Stimulated activated CD8-positive, alpha-beta memory T cell treated with anti-CD3 and anti-CD28 coated beads, Interleukin-15, amount 100 ng/mL, for 4 hours (primary cell): ENCODE measurements around the gene ACACB.

Experiments used
- DNase-seq, 2 donors: peaks; one replicate each; pipeline ENCODE4 v3.0.0-alpha.2; 2020; ENCODE audit warnings: low read depth in 2 of 2

Gene ACACB

DNA sequence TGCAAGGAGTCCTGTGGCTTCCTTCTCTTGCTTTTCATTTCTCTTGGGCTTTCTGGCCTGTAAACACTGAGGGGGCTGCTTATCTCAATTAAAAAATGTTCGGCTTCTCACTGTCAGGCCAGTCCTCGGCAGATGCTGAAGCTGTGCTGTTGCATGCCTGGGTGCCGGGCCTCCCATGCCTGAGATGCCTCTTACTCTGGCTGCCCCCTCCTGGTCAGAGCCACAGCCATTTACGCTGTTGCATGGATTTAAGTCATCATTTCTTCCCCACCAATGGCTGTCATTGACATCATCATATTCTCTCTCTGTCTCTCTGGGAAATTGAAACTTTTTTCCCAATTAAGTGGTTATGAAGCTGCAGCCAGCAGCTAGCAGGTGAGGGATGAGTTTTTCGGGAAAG lies 139.0 kb downstream of the ACACB start:
- DNase-seq: no peak

DNA sequence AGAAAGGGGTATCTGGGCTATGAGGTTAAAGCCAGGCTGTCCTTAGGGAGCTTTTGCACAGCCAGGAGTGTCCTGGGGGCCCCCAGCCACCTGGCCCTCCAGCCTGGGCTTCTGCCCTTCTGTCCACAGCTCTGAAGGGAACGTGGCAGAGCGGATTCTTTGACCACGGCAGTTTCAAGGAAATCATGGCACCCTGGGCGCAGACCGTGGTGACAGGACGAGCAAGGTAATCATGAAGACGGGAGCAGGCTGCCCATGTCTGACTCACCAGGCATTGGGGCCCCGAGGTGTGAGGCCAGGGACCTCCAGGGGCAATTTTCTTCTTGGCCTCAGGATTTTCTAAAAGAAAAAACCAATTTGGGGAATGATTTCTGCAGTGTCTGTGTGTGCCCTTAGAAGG lies 139.6 kb downstream of the ACACB start:
- DNase-seq: no peak

GRCh38 chr12:109258201-109258600 lies 141.8 kb downstream of the ACACB start:
- no peak for DNase-seq

GRCh38 chr12:109258607-109259544 lies 142.5 kb downstream of the ACACB start:
- DNase-seq: no peak

- DNase-seq: no peak
Observed at GRCh38 chr12:109259545-109259895, 143.1 kb downstream of the ACACB start.

GRCh38 chr12:109261087-109261486 lies 144.7 kb downstream of the ACACB start:
- DNase-seq: no peak

- DNase-seq: no peak
Observed at GRCh38 chr12:109261939-109262338, 145.6 kb downstream of the ACACB start.

DNA sequence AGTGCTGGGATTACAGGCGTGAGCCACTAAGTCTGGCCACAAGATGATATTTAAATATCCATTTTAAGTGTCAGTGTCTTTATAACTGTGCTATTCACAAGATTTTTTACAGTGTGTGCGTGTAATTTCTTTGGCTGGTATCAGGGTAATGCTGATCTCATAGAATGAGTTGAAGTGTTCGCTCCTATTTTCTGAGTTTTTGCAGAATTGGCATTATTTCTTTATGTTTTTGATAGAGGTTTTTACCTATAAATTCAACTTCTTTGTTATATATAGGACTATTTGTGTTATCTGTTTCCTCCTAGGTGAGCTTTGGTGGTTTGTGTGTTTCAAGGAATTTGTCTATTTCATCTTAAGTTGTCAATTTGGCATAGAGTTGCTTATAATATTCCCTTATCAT lies 147.1 kb downstream of the ACACB start:
- DNase-seq: no peak

DNA sequence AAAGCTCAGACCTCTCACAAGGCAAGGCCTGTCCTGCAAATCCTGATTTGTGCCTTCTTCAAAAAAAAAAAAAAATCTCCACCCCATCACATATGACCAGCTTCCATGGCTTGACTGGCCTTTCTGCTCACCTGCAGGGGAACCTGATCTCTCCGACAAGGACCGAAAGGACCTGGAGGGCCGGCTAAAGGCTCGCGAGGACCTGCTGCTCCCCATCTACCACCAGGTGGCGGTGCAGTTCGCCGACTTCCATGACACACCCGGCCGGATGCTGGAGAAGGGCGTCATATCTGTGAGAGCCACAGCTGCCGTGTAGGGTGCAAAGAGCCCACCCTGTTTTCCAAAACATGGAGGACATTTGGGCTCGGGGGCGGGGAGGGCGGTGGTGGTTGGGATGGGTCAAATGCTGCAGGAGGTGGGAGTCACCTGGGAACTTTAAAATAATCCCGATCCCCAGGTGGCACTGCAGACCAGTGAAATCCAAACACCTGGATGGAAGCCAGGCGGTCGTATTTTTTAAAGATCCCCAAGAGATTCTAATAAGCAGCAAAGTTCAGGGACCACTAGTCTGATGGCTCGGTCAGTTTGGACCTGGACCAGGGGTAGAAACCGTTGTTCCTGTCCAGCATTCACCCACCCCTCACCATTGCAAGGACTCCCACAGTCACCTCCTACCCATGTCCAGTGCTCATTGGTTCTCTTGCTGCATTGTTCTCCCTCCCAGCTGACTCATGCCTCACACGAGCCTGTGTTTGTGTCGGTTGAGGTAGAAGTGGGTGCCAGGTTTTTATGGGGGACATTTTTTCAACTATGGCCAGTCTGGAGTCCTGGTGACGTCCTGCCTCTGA lies 147.9 kb downstream of the ACACB start:
- DNase-seq: peak in 1 of 2 donors; percentile 5

GRCh38 chr12:109264943-109265650 lies 148.7 kb downstream of the ACACB start:
- no peak for DNase-seq

GRCh38 chr12:109266106-109266879 lies 149.9 kb downstream of the ACACB start:
- no peak for DNase-seq

DNA sequence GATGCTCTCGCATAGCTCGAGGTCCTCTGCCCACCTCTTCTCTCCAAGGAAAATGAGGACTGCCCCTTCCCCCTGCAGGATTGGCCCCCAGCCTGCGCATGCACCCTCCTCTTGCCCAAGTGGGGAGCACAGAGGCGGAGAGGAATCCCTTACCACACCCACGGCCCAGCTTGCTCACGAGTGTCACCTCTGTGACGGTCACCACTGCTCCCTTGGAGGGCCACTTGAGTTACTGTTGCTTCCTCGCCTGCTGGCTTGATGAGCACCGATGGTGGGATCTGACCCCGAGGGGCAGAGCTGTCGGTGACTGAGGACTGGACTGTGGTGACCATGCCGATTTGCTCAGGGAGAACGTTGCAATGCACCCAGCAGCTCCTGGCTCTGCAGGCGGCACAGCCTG lies 151.0 kb downstream of the ACACB start:
- no peak for DNase-seq

GRCh38 chr12:109268896-109269295 lies 152.5 kb downstream of the ACACB start:
- no peak for DNase-seq

DNA sequence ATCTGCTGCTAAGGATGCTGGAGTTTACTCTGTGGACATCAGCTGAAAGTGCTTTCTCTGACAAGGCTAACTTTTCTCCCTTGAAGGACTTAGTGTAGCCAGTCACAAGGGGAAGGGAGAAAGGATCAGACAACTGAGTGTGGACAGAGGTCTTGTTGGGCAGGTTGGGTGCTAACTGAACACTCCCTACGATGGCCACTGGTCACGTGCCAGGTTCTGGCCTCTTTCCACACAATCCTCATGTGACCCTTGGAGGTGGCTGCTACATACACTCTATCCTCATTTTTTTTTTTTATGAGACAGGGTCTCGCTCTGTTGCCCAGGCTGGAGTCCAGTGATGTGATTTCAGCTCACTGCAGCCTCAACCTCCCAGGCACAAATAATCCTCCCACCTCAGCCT lies 153.0 kb downstream of the ACACB start:
- no peak for DNase-seq

GRCh38 chr12:109270494-109270893 lies 154.1 kb downstream of the ACACB start:
- no peak for DNase-seq

DNA sequence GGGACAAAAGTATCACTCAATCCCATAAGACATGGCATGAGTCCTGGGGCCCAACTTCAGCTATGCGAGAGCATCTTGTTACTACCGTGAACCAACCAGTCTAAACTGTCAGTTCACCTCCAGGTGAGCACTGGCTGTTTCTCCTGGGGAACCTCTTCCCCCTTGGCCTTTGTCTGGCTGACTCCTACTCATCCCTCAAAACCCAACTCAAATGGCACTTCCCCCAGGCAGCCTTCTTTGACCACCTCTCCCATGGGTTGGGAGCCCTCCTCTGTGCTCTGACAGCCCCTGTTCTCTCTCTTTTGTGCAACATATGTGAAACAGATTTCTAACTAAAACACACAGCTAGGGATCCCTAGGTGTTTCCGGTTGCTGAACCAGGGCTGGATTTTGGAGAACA lies 155.0 kb downstream of the ACACB start:
- no peak for DNase-seq

GRCh38 chr12:109273354-109273753 lies 157.0 kb downstream of the ACACB start:
- DNase-seq: no peak

DNA sequence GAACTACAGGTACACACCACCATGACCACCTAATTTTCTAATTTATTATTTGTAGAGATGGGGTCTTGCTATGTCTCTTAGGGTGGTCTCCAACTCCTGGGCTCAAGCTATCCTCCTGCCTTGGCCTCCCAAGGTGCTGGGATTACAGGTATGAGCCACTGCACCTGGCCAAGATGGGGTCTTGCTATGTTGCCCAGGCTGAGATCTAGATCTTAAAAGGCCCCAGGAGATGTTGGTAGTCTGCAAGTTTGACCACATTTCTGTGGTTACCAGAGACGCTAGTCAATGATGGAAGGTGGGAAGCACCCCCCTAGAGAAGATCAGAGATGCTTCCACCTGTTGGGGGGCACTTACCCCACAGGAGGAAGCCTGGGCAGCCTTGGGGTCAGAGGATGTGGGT lies 158.0 kb downstream of the ACACB start:
- no peak for DNase-seq

DNA sequence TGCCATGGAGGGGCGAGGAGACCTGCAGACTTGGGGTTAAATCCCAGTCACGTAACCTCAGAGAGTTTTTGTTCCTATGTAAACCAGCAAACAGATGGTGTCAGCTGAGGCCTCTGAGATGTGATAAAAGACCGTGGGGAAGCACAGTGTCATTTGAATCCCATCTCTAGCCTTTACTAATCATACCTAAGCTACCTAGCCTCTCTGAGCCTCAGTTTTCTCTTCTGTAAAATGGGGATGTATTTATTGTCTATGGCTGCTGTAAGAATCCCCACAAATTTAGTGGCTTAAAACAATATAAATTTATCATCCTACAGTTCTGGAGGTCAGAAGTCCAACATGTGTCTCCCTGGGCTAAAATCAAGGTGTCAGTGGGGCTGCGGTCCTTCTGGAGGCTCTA lies 158.8 kb downstream of the ACACB start:
- DNase-seq: no peak

DNA sequence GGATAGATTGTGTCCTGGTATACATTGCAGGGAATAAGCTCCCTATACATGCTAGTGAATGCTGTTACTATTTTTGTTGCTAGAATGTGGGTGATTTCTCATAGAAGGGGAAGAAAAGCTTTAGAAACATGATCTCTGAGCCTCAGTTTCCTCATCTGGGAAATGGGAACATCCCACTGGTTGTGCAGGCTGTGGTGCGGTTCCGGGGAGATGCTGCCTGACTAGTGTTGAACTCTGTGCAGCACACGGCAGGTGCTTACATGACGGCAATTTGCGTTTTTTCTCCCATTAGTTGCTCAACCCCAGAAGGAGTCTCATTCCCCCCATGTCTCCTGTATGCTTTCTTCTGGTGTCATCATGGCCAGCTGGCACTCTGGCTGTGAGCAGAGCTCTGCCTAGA lies 159.8 kb downstream of the ACACB start:
- DNase-seq: no peak

DNA sequence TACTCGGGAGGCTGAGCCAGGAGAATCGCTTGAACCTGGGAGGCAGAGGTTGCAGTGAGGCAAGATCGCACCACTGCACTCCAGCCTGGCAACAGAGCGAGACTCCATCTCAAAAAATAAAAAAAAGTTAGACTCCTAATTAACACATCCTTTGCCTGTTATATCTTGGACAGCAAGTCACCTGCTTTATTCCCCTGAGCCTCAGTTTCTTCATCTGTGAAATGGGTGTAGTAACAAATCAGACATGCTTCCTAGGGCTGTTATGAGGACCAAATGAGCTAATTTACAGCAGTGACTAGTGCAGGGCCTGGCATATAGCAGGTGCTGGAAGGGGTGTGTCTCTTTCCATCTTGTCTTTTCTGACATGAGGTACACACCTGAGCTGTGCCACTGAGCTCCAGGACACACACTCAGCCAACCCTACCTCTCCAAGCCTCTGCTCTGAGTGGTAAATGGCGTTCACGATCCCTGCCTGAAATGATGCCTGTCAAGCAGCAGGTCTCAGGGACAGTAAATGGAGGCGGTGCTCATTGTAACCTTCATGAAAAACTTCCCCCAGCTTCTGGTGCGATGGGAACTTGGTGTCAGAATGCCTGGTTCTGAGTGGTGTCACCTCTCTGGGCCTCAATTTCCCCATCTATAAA lies 161.0 kb downstream of the ACACB start:
- no peak for DNase-seq
